Stimulated activated CD8-positive, alpha-beta memory T cell treated with anti-CD3 and anti-CD28 coated beads, Interleukin-15, amount 100 ng/mL, for 1 hour (primary cell): Measurements from ENCODE around the gene CHPF.
A peak's percentile ranks its signal among the peaks of the same experiment; 100 is the strongest.

Source experiments
- DNase-seq: peaks from one replicate; pipeline ENCODE4 v3.0.0-alpha.2; 2020; ENCODE audit warnings: low read depth

CHPF gene

GRCh38 chr2:219513787-219514186 is 29.8 kb downstream of the CHPF start:
- DNase-seq: no peak

- DNase-seq: no peak
Measured at GRCh38 chr2:219512524-219513216, 30.9 kb downstream of the CHPF start.

GRCh38 chr2:219511547-219512325 is 31.9 kb downstream of the CHPF start:
- DNase-seq: no peak

- DNase-seq: no peak
Measured at GRCh38 chr2:219510512-219511135, 33.0 kb downstream of the CHPF start.

GRCh38 chr2:219509780-219510511 is 33.7 kb downstream of the CHPF start:
- DNase-seq: peak; percentile 18

GRCh38 chr2:219508971-219509779 is 34.4 kb downstream of the CHPF start:
- DNase-seq: no peak

GRCh38 chr2:219508444-219508734 is 35.2 kb downstream of the CHPF start:
- DNase-seq: no peak

GRCh38 chr2:219507581-219508443 is 35.8 kb downstream of the CHPF start:
- no peak for DNase-seq

GRCh38 chr2:219506802-219507526 is 36.6 kb downstream of the CHPF start:
- DNase-seq: no peak

GRCh38 chr2:219506153-219506801 is 37.3 kb downstream of the CHPF start:
- DNase-seq: no peak

GRCh38 chr2:219505585-219505984 is 38.0 kb downstream of the CHPF start:
- DNase-seq: no peak

GRCh38 chr2:219502618-219503017 is 41.0 kb downstream of the CHPF start:
- DNase-seq: no peak

GRCh38 chr2:219501849-219502248 is 41.8 kb downstream of the CHPF start:
- no peak for DNase-seq

- no peak for DNase-seq
Measured at GRCh38 chr2:219500135-219500534, 43.5 kb downstream of the CHPF start.

GRCh38 chr2:219499555-219499954 is 44.1 kb downstream of the CHPF start:
- no peak for DNase-seq

- DNase-seq: no peak
Measured at GRCh38 chr2:219499058-219499307, 44.6 kb downstream of the CHPF start.

- DNase-seq: peak; percentile 86
Measured at GRCh38 chr2:219498280-219499057, 45.1 kb downstream of the CHPF start, which contains the start of gene GMPPA. Gene GMPPA, plus strand, starts transcription at chr2:219498891. Its CDS starts 1,085 bp downstream, at chr2:219499976.

GRCh38 chr2:219497495-219498279 is 45.9 kb downstream of the CHPF start:
- DNase-seq: no peak
